ENCODE measurements around the gene SPTLC1.
A peak's percentile ranks its signal among the peaks of the same experiment; 100 is the strongest.
"Not testable (repeated sequence)": the region's sequence is repeated elsewhere in the genome, so short reads cannot be mapped to it uniquely, and the experiment has no call there.

Gene SPTLC1

GRCh38 chr9:92115071-92115858, at the start of gene SPTLC1:
Gene SPTLC1, minus strand, starts transcription at chr9:92115413. Its CDS starts 43 bp downstream, at chr9:92115370.
- DNase-seq = peak; percentile 96

GRCh38 chr9:92164975-92165374, 49.8 kb upstream of the SPTLC1 start:
- DNase-seq = no peak

GRCh38 chr9:92164490-92164889, 49.3 kb upstream of the SPTLC1 start:
- no peak for DNase-seq

GRCh38 chr9:92163276-92163675, 48.1 kb upstream of the SPTLC1 start:
- DNase-seq = no peak

- DNase-seq = no peak
Measured at GRCh38 chr9:92160786-92161185, 45.6 kb upstream of the SPTLC1 start.

GRCh38 chr9:92159058-92159457, 43.8 kb upstream of the SPTLC1 start:
- DNase-seq = no peak

GRCh38 chr9:92158097-92158601, 42.9 kb upstream of the SPTLC1 start:
- DNase-seq = no peak

GRCh38 chr9:92155736-92156135, 40.5 kb upstream of the SPTLC1 start:
- not testable (repeated sequence) for DNase-seq

- DNase-seq = no peak
Measured at GRCh38 chr9:92155221-92155620, 40.0 kb upstream of the SPTLC1 start.

GRCh38 chr9:92153466-92154415, 38.5 kb upstream of the SPTLC1 start:
- DNase-seq = not testable (repeated sequence)

- DNase-seq = no peak
Measured at GRCh38 chr9:92151691-92152393, 36.6 kb upstream of the SPTLC1 start.

- not testable (repeated sequence) for DNase-seq
Measured at GRCh38 chr9:92150501-92151470, 35.6 kb upstream of the SPTLC1 start.

- no peak for DNase-seq
Measured at GRCh38 chr9:92147852-92148180, 32.6 kb upstream of the SPTLC1 start.

GRCh38 chr9:92147030-92147851, 32.0 kb upstream of the SPTLC1 start:
- no peak for DNase-seq

GRCh38 chr9:92146610-92147009, 31.4 kb upstream of the SPTLC1 start:
- DNase-seq = no peak

- not testable (repeated sequence) for DNase-seq
Measured at GRCh38 chr9:92145784-92146183, 30.6 kb upstream of the SPTLC1 start.

GRCh38 chr9:92142329-92142728, 27.1 kb upstream of the SPTLC1 start:
- DNase-seq = no peak

GRCh38 chr9:92141144-92142129, 26.2 kb upstream of the SPTLC1 start:
- DNase-seq = peak; percentile 68

- DNase-seq = no peak
Measured at GRCh38 chr9:92140754-92141143, 25.5 kb upstream of the SPTLC1 start.

All from left hindlimb (tissue), 1 donor.